B cell (primary cell): Measurements from ENCODE around the gene RGS6. TPM values are rescaled to one million over a fixed set of nuclear protein-coding genes. Genes with fewer than 3 reads are reported as not detected.

Experiments
- ATAC-seq: fragments of 200-7000 bp; cut with Tn5 transposase; one replicate; pipeline ENCODE4 v1.10.0; 2021; ENCODE audit warnings: low read depth, mild to moderate bottlenecking, moderate number of reproducible peaks, moderate library complexity
- CTCF ChIA-PET: fragments of 350-600 bp; sonication (Branson Sonifier 250); formaldehyde crosslinking; loops from one replicate; lab custom pipeline; 2021; ENCODE audit warnings: antibody characterized with exemption, inconsistent platforms; lab: Charles Lee
- POLR2A ChIA-PET: fragments of 350-600 bp; sonication (Branson Sonifier 250); formaldehyde crosslinking; loops from one replicate; lab custom pipeline; 2021; ENCODE audit warnings: antibody characterized with exemption; lab: Charles Lee
- DNase-seq: peaks from one replicate; pipeline ENCODE4 v3.0.0; 2013
- H2AFZ ChIP-seq: 2 replicates; pipeline ENCODE4 v1.6.1; 2012; ENCODE audit warnings: mild to moderate bottlenecking, low read depth, low read length; ENCODE audit not compliant: insufficient read depth, poor library complexity, severe bottlenecking
- H3K27ac ChIP-seq, 2 donors: 1 replicate in 1 of 2; 2 replicates in 1 of 2; pipeline ENCODE4 v1.5.1; 2012 to 2013; ENCODE audit warnings: low read length in 2 of 2, mild to moderate bottlenecking in 2 of 2, moderate library complexity in 1 of 2
- H3K27me3 ChIP-seq, 4 experiments: fragments of 200-600 bp in 1 of 4; sonication (generic) in 1 of 4; replicated peaks in 1 of 4; 1 replicate in 2 of 4; 2 replicates in 2 of 4; pipeline versions ENCODE4 v1.6.1 to v1.7.0; 2013 to 2016; ENCODE audit warnings: low read length in 3 of 4, mild to moderate bottlenecking in 2 of 4, mixed read lengths in 1 of 4, moderate library complexity in 1 of 4; ENCODE audit not compliant: insufficient read depth in 4 of 4, control insufficient read depth in 3 of 4; ENCODE audit errors: control extremely low read depth in 1 of 4
- H3K36me3 ChIP-seq, 2 experiments: replicated peaks in 1 of 2; 1 replicate in 1 of 2; 2 replicates in 1 of 2; pipeline versions ENCODE4 v1.6.1 to v1.7.1; 2013; ENCODE audit warnings: low read length in 1 of 2; ENCODE audit not compliant: insufficient read depth in 2 of 2, control insufficient read depth in 1 of 2; ENCODE audit errors: control extremely low read depth in 1 of 2, extremely low read depth in 1 of 2
- H3K4me1 ChIP-seq, 2 donors: fragments of 200-600 bp in 1 of 2; sonication (generic) in 1 of 2; 1 replicate in 1 of 2; 2 replicates in 1 of 2; pipeline versions ENCODE4 v1.5.1 to v1.6.1; 2013 to 2017; ENCODE audit warnings: low read length in 2 of 2; ENCODE audit not compliant: control insufficient read depth in 2 of 2, insufficient read depth in 2 of 2
- H3K4me2 ChIP-seq: replicated peaks from 2 replicates; pipeline ENCODE3; 2012; ENCODE audit warnings: mild to moderate bottlenecking, low read depth, low read length; ENCODE audit not compliant: poor library complexity, severe bottlenecking
- H3K4me3 ChIP-seq, 5 experiments: fragments of 200-600 bp in 1 of 5; sonication (generic) in 1 of 5; 1 replicate in 3 of 5; 2 replicates in 2 of 5; pipeline versions ENCODE4 v1.5.1 to v1.7.0; 2011 to 2016; ENCODE audit warnings: low read length in 4 of 5, mild to moderate bottlenecking in 4 of 5, low read depth in 2 of 5, control low read depth in 1 of 5, moderate library complexity in 1 of 5; ENCODE audit not compliant: insufficient read depth in 1 of 5; ENCODE audit errors: control extremely low read depth in 1 of 5, extremely low read depth in 1 of 5
- H3K79me2 ChIP-seq: fragments of 200-600 bp; sonication (generic); one replicate; pipeline ENCODE4 v1.6.0; 2016; ENCODE audit warnings: low read length; ENCODE audit not compliant: control insufficient read depth, insufficient read depth
- H3K9ac ChIP-seq: fragments of 200-600 bp; sonication (generic); 2 replicates; pipeline ENCODE4 v1.6.1; 2017; ENCODE audit warnings: mild to moderate bottlenecking, low read length, moderate library complexity
- H3K9me3 ChIP-seq, 3 donors: one replicate each; pipeline versions ENCODE4 v1.6.1 to v1.7.1; 2013; ENCODE audit warnings: low read length in 2 of 3; ENCODE audit not compliant: control insufficient read depth in 2 of 3, insufficient read depth in 1 of 3; ENCODE audit errors: control extremely low read depth in 1 of 3
- H4K20me1 ChIP-seq: 2 replicates; pipeline ENCODE4 v1.6.0; 2012; ENCODE audit warnings: mild to moderate bottlenecking, low read length; ENCODE audit not compliant: insufficient read depth, control insufficient read depth, poor library complexity, severe bottlenecking
- H3K27ac Mint-ChIP-seq: one replicate; pipeline ENCODE4 v1.8.0; 2021; ENCODE audit warnings: mixed read lengths
- H3K27me3 Mint-ChIP-seq: one replicate; pipeline ENCODE4 v1.8.0; 2021; ENCODE audit warnings: mixed read lengths
- H3K4me1 Mint-ChIP-seq: one replicate; pipeline ENCODE4 v1.8.0; 2021; ENCODE audit warnings: mixed read lengths
- H3K4me3 Mint-ChIP-seq: one replicate; pipeline ENCODE4 v1.8.0; 2021; ENCODE audit warnings: mixed read lengths
- H3K9me3 Mint-ChIP-seq: one replicate; pipeline ENCODE4 v1.8.0; 2022; ENCODE audit warnings: mixed read lengths; ENCODE audit not compliant: insufficient read depth
- CTCF ChIP-seq: fragments of 200-600 bp; IDR thresholded peaks from one replicate; pipeline ENCODE4 v1.8.0; 2022; ENCODE audit warnings: antibody characterized with exemption, mild to moderate bottlenecking
- EZH2 ChIP-seq: IDR thresholded peaks from 2 replicates; pipeline ENCODE4 v1.6.1; 2012; ENCODE audit warnings: borderline replicate concordance, low read depth, mild to moderate bottlenecking, moderate library complexity, low read length; ENCODE audit not compliant: insufficient read depth, poor library complexity, severe bottlenecking
- WGBS: methylation state at CpG from one replicate; pipeline ENCODE4 v1.1.5; 2013; ENCODE audit warnings: missing lambda C conversion rate; ENCODE audit not compliant: insufficient coverage; 5-methylcytosine and 5-hydroxymethylcytosine counted together
- intact Hi-C: fragments of 100-400 bp; cut with micrococcal nuclease; formaldehyde crosslinking; loops from one replicate; pipeline ENCODE4 v1.10.0; 2022
- polyA plus RNA-seq: library from polyadenylated mRNA; depleted of rRNA; stranded (reverse); fragments of >200 nt; gene quantifications from 2 replicates; pipeline ENCODE4 v1.2.3, GENCODE V29; 2012
- total RNA-seq, 2 donors: library from RNA; stranded (reverse); fragments of 120-200 nt in 1 of 2; gene quantifications; 1 replicate in 1 of 2; 2 replicates in 1 of 2; pipeline versions ENCODE4 v1.2.3 to v1.2.4, GENCODE V29; 2013 to 2022

RGS6 gene
- total and polyA plus RNA-seq, 2 donors (not counting 1 experiment from before 2014, with no cell fraction given): 0.07 TPM; not detected in 1

DNA sequence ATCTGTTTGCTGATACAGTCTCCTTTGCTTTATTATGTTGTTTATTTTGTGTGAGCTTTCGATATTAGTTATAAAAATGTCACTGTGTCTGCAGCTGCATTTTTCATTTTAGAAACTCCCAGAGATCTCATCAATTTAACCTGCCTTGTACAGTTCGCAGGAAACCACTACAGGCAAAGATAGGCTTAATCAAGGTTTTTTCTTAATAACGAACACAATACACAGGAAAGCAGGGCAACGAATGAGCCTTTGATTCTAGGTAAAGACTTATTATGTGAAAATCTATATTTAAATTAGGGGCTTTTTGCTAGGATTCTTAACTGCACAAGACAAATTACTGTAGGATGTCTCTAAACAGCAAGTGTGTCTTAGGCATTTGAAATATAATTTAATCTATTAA lies 191.9 kb downstream of the RGS6 start:
- no peaks in the 10 kb centered on the region for H3K9me3 ChIP-seq
- ATAC-seq: no peak
- no peak overlapping the region for H3K9ac ChIP-seq
- H3K4me3 ChIP-seq: no peak overlapping the region
- TF ChIP-seq CTCF: no peak
- TF ChIP-seq EZH2: no peak
- no peak overlapping the region for H3K27ac ChIP-seq
- no peak overlapping the region for H3K4me2 ChIP-seq
- no peak overlapping the region for H3K27ac Mint-ChIP-seq
- no peaks in the 10 kb centered on the region for H3K4me1 ChIP-seq
- no peaks in the 10 kb centered on the region for H3K9me3 Mint-ChIP-seq
- H3K36me3 ChIP-seq: no peaks in the 10 kb centered on the region
- POLR2A ChIA-PET: no interaction called here
- CTCF ChIA-PET: no interaction called here
- no peak overlapping the region for H2AFZ ChIP-seq
- DNase-seq: no peak
- no peaks in the 10 kb centered on the region for H4K20me1 ChIP-seq
- no peak overlapping the region for H3K4me3 Mint-ChIP-seq
- H3K79me2 ChIP-seq: no peaks in the 10 kb centered on the region
- WGBS: 40% methylated on average over 1 of the region's 4 CpGs
- H3K27me3 ChIP-seq: peaks cover 0 to 10% (median 7%) of the 10 kb centered on the region in 4 experiments
- no peaks in the 10 kb centered on the region for H3K4me1 Mint-ChIP-seq
- intact Hi-C loops: no loop called here
- H3K27me3 Mint-ChIP-seq: peaks cover 15% of the 10 kb centered on the region

GRCh38 chr14:72126091-72126490 lies 193.9 kb downstream of the RGS6 start:
- no peak for TF ChIP-seq EZH2
- TF ChIP-seq CTCF: no peak
- H3K4me3 Mint-ChIP-seq: no peak overlapping the region
- intact Hi-C loops: no loop called here
- ChIA-PET CTCF (no interaction called here), POLR2A (no interaction called here)
- Histone ChIP-seq H2AFZ (no peak overlapping the region), H3K9ac (no peak overlapping the region), H4K20me1 (no peaks in the 10 kb centered on the region), H3K27ac (no peak overlapping the region), H3K4me3 (no peak overlapping the region), H3K9me3 (no peaks in the 10 kb centered on the region), H3K4me2 (no peak overlapping the region), H3K4me1 (no peaks in the 10 kb centered on the region), H3K79me2 (no peaks in the 10 kb centered on the region), H3K27me3 (peaks cover 0 to 21% (median 13%) of the 10 kb centered on the region in 4 experiments), H3K36me3 (no peaks in the 10 kb centered on the region)
- no peaks in the 10 kb centered on the region for H3K9me3 Mint-ChIP-seq
- H3K27me3 Mint-ChIP-seq: peaks cover 18% of the 10 kb centered on the region
- no peaks in the 10 kb centered on the region for H3K4me1 Mint-ChIP-seq
- 100% methylated on average over 1 of the region's 1 CpG for WGBS
- DNase-seq (no peak), ATAC-seq (no peak)
- H3K27ac Mint-ChIP-seq: no peak overlapping the region
